ENCODE data around the gene CST7.

CST7 gene

GRCh38 chr20:24956001-24956841, 7.2 kb downstream of the CST7 start:
- no peaks in the 10 kb centered on the region for H3K79me2 ChIP-seq (ENCODE audit: low read length)
- no peak for TF ChIP-seq CTCF (IDR thresholded peaks at IDR 0.05; ENCODE audit: low read length)
- TF ChIP-seq EZH2phosphoT487 (IDR thresholded peaks at IDR 0.05; ENCODE audit: low read length) = no peak
- no peak for TF ChIP-seq EZH2 (optimal IDR thresholded peaks at IDR 0.05; ENCODE audit: low read depth, low read length)
- H4K20me1 ChIP-seq (ENCODE audit: insufficient read depth, low read length) = no peaks in the 10 kb centered on the region
- no peaks in the 10 kb centered on the region for H3K9me2 ChIP-seq (replicated peaks; ENCODE audit: insufficient read depth, low read length)
- DNase-seq = no peak
- no peak overlapping the region for H3K4me2 ChIP-seq (ENCODE audit: low read depth, low read length)
- H3K4me3 ChIP-seq (ENCODE audit: low read length) = no peak overlapping the region
- H3K27ac ChIP-seq (ENCODE audit: low read length) = no peak overlapping the region
- H3K4me1 ChIP-seq (ENCODE audit: low read length) = peaks cover 5% of the 10 kb centered on the region; the same call in 1 of the 2 replicates
- no peaks in the 10 kb centered on the region for H3F3A ChIP-seq (ENCODE audit: insufficient read depth, low read length)
- no peaks in the 10 kb centered on the region for H3K36me3 ChIP-seq (replicated peaks; ENCODE audit: insufficient read depth, low read length)
- H3K9ac ChIP-seq (ENCODE audit: low read length) = no peak overlapping the region
- H2AFZ ChIP-seq (ENCODE audit: low read length) = no peak overlapping the region
- no peaks in the 10 kb centered on the region for H3K27me3 ChIP-seq (replicated peaks; ENCODE audit: insufficient read depth, low read length)
- H3K9me3 ChIP-seq (replicated peaks; ENCODE audit: insufficient read depth, low read length) = no peaks in the 10 kb centered on the region

- Histone ChIP-seq H2AFZ (ENCODE audit: low read length) (no peak overlapping the region), H3K4me2 (ENCODE audit: low read depth, low read length) (no peak overlapping the region), H3K9me2 (replicated peaks; ENCODE audit: insufficient read depth, low read length) (no peaks in the 10 kb centered on the region), H3K4me3 (ENCODE audit: low read length) (no peak overlapping the region), H3K36me3 (replicated peaks; ENCODE audit: insufficient read depth, low read length) (no peaks in the 10 kb centered on the region), H3K9me3 (replicated peaks; ENCODE audit: insufficient read depth, low read length) (no peaks in the 10 kb centered on the region), H3K27ac (ENCODE audit: low read length) (no peak overlapping the region), H4K20me1 (ENCODE audit: insufficient read depth, low read length) (no peaks in the 10 kb centered on the region), H3K79me2 (ENCODE audit: low read length) (no peaks in the 10 kb centered on the region), H3K27me3 (replicated peaks; ENCODE audit: insufficient read depth, low read length) (no peaks in the 10 kb centered on the region), H3K9ac (ENCODE audit: low read length) (no peak overlapping the region), H3F3A (ENCODE audit: insufficient read depth, low read length) (no peaks in the 10 kb centered on the region), H3K4me1 (ENCODE audit: low read length) (peaks cover 5% of the 10 kb centered on the region; the same call in 1 of the 2 replicates)
- DNase-seq = no peak
- no peak for TF ChIP-seq EZH2phosphoT487 (IDR thresholded peaks at IDR 0.05; ENCODE audit: low read length)
- TF ChIP-seq EZH2 (optimal IDR thresholded peaks at IDR 0.05; ENCODE audit: low read depth, low read length) = no peak
- TF ChIP-seq CTCF (IDR thresholded peaks at IDR 0.05; ENCODE audit: low read length) = no peak
Measured at GRCh38 chr20:24957326-24958016, 8.4 kb downstream of the CST7 start.

DNA sequence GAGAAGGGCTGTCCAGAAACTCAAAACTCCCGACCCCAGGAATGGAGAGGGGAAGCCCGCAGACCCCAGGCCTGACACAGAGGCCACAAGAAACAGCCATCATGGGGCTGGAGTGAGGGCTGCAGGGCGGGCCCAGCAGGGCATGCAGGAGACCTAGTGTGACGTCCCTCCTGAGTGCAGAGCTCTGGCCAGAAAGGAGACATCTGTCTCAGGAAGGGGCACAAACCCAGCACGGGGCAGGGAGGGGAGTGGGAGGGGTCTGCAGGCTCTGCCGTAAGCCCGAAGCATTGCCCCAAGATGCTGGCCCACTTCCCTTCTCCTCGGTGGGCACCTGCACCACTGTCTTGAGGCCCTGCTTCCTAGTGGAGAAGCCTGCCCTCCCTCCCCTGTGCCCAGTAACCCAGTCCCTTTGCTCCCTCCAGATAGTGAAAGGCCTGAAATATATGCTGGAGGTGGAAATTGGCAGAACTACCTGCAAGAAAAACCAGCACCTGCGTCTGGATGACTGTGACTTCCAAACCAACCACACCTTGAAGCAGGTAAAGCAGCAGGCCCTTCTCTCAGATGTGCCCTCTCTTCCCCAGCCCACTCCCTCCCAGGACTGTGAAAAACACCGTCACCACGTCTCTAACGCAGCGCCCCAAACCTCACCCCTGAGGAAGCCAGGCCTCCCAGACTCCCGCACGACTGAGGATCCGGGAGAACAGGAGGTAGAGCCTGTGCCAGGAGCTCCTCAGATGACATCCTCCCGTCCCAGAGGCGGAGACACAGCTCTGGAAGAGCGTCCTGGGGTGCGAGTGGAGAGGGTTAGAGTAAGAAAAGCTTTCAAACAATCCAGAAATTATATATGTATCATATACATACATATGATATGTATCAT, 9.7 kb downstream of the CST7 start:
- H3K27ac ChIP-seq (ENCODE audit: low read length) = no peak overlapping the region
- H3K9ac ChIP-seq (ENCODE audit: low read length) = no peak overlapping the region
- no peaks in the 10 kb centered on the region for H3K9me3 ChIP-seq (replicated peaks; ENCODE audit: insufficient read depth, low read length)
- peaks cover 5% of the 10 kb centered on the region; the same call in 1 of the 2 replicates for H3K4me1 ChIP-seq (ENCODE audit: low read length)
- H3K4me2 ChIP-seq (ENCODE audit: low read depth, low read length) = no peak overlapping the region
- H3K9me2 ChIP-seq (replicated peaks; ENCODE audit: insufficient read depth, low read length) = no peaks in the 10 kb centered on the region
- 0 out of 2 replicates have a peak, but pooled peaks cover 3% of the 10 kb centered on the region for H3K36me3 ChIP-seq (replicated peaks; ENCODE audit: insufficient read depth, low read length)
- H3K4me3 ChIP-seq (ENCODE audit: low read length) = no peak overlapping the region
- TF ChIP-seq EZH2phosphoT487 (IDR thresholded peaks at IDR 0.05; ENCODE audit: low read length) (no peak), EZH2 (optimal IDR thresholded peaks at IDR 0.05; ENCODE audit: low read depth, low read length) (no peak), CTCF (IDR thresholded peaks at IDR 0.05; ENCODE audit: low read length) (no peak)
- DNase-seq = no peak
- H3F3A ChIP-seq (ENCODE audit: insufficient read depth, low read length) = no peaks in the 10 kb centered on the region
- H4K20me1 ChIP-seq (ENCODE audit: insufficient read depth, low read length) = no peaks in the 10 kb centered on the region
- H2AFZ ChIP-seq (ENCODE audit: low read length) = no peak overlapping the region
- no peaks in the 10 kb centered on the region for H3K79me2 ChIP-seq (ENCODE audit: low read length)
- no peaks in the 10 kb centered on the region for H3K27me3 ChIP-seq (replicated peaks; ENCODE audit: insufficient read depth, low read length)
